Measurements from ENCODE around the gene ANKDD1A.

DNA sequence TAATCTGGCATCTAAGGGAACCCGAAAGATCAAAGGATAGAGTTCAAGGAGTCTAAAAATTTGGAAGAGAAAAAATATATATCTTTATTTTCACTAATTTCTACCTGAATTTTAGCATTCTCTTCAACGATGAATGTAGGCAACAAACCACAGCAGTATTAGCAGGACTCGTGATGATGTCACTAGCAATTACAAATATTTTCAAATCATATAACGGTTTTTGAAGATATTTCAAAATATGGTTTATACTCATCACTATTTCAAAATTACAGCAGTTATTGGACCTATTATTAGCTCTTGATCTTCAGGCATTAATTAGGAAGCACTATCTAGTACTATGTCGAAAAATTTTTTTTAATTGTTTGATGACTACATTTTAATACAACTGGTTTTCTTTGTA is 27.0 kb upstream of the ANKDD1A start:
- TF ChIP-seq CTCF (IDR thresholded peaks at IDR 0.05) (no peak), POLR2A (IDR thresholded peaks at IDR 0.05) (no peak), EP300 (IDR thresholded peaks at IDR 0.05) (no peak), POLR2AphosphoS5 (IDR thresholded peaks at IDR 0.05) (no peak)
